Measurements from ENCODE around the gene CPE.

GRCh38 chr4:165504184-165504583, 125.4 kb downstream of the CPE start:
- no peak for TF ChIP-seq GATA3 (IDR thresholded peaks at IDR 0.05; ENCODE audit: low read depth, low read length)
- no peak for TF ChIP-seq GATA2 (IDR thresholded peaks at IDR 0.05; ENCODE audit: low read depth, low read length)
